ENCODE measurements around the gene GJD3.

Gene GJD3

DNA sequence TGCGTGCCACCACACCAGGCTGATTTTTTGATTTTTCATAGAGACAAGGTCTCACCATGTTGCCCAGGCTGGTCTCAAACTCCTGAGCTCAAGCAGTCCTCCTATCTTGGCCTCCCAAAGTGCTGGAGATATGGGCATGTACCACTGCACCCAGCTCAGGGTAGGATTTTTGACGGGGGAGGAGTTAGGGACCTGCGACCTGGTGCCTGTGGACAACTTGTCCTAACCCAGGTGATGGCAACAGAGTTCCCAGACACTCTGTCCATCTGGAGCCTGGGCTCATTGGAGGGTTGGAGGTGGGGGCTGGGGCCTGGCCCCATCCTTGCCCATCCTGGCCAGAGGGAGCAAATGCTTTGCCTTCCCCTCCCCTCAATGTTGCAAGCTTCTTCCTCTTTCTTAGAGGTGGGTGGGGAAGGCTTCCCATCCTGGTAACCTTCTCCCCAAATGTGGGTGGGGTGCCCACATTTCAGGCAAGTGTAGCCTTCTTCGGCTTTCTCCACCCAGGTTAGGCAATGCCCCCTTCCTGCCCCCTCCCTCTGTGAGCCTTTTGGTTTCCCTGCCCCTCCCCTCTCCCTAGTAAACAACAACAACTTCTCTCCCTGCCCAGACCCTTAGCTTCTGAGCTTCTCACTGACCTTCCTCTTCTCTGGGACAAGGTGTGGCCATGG, 30.6 kb downstream of the GJD3 start:
- Mint-ChIP-seq H3K4me1 (peaks cover 80% of the 10 kb centered on the region), H3K4me3 (peak overlapping the region; percentile 51), H3K36me3 (peaks cover 68% of the 10 kb centered on the region), H3K27me3 (no peaks in the 10 kb centered on the region), H3K27ac (peak overlapping the region; percentile 75), H3K9me3 (peaks cover 5% of the 10 kb centered on the region)
- DNase-seq = no peak
- CTCF ChIA-PET = interaction anchor here (2.0 kb wide), 1 partner anchor 21 kb away, joined by 7 read pairs; no protein-coding TSS in a partner anchor

DNA sequence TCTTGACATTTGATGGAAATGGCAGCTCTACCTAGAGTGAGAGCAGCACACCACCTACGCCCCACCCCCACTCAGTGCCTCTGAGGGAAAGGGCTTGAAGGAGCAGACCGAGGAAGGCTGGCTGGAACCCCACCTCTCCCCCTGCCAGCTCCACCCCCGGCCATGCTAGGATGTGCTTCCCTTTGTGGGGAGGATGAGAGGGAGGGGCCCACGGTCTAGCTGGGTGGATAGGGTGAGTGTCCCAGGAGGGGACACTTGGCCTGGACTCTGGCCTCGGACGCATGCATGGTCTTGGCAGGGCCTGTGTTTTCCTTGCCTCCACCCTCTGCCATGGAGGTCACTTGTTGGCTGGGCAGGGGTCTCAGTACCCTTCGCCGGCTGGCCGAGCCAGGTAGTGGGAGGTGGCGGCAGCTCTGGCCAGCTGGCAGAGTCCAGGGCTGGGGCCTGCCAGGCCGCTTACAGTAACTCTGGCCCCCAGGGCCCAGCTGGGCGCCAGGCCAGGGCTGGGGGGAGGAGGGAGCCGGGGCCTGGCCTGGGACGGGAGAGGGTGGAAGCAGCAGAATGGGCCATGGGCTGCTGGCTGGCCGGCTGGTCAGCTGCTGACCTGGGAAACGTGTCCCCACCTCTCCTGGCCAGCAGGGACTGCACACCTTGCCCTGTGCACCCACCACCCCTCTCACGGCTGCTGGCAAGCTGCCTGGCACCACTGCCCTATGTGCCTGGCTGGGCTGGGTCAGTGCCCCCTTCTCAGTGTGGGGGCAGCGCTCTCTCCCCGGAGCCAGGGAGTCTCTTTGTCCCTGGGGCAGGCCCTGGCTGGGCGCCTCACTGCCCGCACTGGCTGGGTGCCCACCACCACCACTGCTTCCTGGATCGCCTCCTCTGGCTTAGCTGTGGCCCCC, 32.5 kb downstream of the GJD3 start:
- H3K36me3 Mint-ChIP-seq = peaks cover 61% of the 10 kb centered on the region
- peaks cover 84% of the 10 kb centered on the region for H3K4me1 Mint-ChIP-seq
- peak overlapping the region; percentile 82 for H3K27ac Mint-ChIP-seq
- H3K27me3 Mint-ChIP-seq = no peaks in the 10 kb centered on the region
- H3K9me3 Mint-ChIP-seq = no peaks in the 10 kb centered on the region
- peak; percentile 50 for DNase-seq
- H3K4me3 Mint-ChIP-seq = no peak overlapping the region
- CTCF ChIA-PET = interaction anchor here (1.8 to 2.2 kb wide), 3 partner anchors 15 to 29 kb away, joined by 7 to 10 read pairs (median 7); no protein-coding TSS in a partner anchor

DNA sequence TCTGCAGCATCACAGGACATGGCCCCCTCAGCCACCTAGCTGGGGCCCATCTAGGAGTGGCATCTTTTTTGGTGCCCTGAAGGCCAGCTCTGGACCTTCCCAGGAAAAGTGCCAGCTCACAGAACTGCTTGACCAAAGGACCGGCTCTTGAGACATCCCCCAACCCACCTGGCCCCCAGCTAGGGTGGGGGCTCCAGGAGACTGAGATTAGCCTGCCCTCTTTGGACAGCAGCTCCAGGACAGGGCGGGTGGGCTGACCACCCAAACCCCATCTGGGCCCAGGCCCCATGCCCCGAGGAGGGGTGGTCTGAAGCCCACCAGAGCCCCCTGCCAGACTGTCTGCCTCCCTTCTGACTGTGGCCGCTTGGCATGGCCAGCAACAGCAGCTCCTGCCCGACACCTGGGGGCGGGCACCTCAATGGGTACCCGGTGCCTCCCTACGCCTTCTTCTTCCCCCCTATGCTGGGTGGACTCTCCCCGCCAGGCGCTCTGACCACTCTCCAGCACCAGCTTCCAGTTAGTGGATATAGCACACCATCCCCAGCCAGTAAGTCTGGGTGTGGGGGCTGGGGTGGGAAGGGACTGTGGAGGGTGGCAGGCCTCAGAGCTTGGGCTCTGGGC, 33.6 kb downstream of the GJD3 start:
- H3K36me3 Mint-ChIP-seq = peaks cover 58% of the 10 kb centered on the region
- H3K27me3 Mint-ChIP-seq = no peaks in the 10 kb centered on the region
- H3K4me1 Mint-ChIP-seq = peaks cover 91% of the 10 kb centered on the region
- no peak for DNase-seq
- no peaks in the 10 kb centered on the region for H3K9me3 Mint-ChIP-seq
- H3K27ac Mint-ChIP-seq = peak overlapping the region; percentile 75
- peak overlapping the region; percentile 49 for H3K4me3 Mint-ChIP-seq
- CTCF ChIA-PET = interaction anchor here (1.8 to 2.2 kb wide), 3 partner anchors 14 to 28 kb away, joined by 7 to 10 read pairs (median 7); no protein-coding TSS in a partner anchor

DNA sequence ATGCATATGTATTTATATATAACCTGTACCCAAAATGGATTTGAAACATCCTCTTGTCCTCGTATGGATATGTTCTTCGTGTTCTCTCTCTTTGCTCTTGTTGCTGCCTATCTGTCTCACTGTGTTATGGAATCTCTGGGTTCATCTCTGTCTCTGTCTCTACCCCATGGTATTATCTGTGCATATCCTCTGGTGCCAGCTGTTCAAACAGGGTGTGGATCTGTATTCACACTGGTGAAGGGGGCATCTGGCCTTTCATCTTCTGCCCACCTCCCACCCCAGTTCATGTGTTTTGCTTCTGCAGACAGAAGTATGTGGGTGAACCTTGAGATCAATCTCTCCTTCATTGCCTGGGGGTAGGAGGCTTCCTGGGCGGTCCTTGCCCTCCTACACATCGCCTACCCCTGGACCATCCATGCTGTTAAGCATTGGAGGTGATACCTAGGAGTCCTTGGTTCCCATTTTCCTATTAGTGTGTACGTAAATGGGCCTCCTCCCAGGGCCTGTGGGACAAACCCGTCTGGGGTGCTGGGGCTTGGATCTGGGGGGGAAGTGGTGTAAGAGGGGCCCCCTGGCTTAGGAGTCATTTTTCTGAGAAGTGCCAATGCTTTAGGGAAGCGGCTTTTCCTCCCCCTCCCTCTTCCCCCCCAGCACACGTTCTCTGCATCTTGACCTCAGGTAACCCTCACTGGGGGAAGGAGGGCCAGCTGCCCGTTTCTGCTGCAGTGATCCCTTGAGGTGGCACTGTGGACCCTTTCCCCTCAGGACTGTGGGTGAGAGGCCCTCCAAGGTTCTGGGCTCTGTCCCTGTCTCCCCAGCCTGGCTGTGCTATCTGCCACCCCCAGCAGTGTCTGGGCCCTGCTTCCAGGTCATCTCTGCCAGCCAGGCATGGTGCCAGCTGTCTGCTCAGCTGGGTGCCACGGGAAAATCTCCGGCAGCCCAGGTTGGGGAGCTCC, 34.4 kb downstream of the GJD3 start:
- H3K36me3 Mint-ChIP-seq = peaks cover 56% of the 10 kb centered on the region
- no peaks in the 10 kb centered on the region for H3K9me3 Mint-ChIP-seq
- peak; percentile 50 for DNase-seq

DNA sequence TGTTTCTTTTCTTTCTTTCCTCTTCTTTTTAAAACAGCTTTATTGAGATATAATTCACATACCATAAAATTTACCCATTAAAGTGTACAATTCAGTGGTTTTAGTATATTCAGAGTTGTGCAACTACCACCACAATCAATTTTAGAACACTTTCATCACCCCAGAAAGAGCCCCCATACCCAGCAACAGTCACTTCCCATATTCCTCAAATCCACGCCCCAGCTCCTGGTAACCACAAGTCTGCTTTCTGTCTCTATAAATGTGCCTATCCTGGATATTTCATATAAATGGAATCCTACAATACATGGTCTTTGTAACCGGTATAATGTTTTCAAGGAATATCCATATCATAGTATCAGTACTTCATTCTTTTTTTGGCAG, 36.2 kb downstream of the GJD3 start:
- no peak for DNase-seq
- CTCF ChIA-PET = interaction anchor here (1.2 to 4.6 kb wide), 6 partner anchors 10 to 26 kb away, joined by 3 to 20 read pairs (median 9); no protein-coding TSS in a partner anchor
- peak overlapping the region; percentile 76 for H3K27ac Mint-ChIP-seq
- H3K9me3 Mint-ChIP-seq = no peaks in the 10 kb centered on the region
- peaks cover 41% of the 10 kb centered on the region for H3K36me3 Mint-ChIP-seq
- no peaks in the 10 kb centered on the region for H3K27me3 Mint-ChIP-seq
- H3K4me3 Mint-ChIP-seq = peak overlapping the region; percentile 17
- H3K4me1 Mint-ChIP-seq = peaks cover 94% of the 10 kb centered on the region

More for the DNA sequence above, 34.4 kb downstream of the GJD3 start:
- Mint-ChIP-seq H3K27ac (peak overlapping the region; percentile 75), H3K27me3 (no peaks in the 10 kb centered on the region), H3K4me3 (peak overlapping the region; percentile 49), H3K4me1 (peaks cover 95% of the 10 kb centered on the region)
- CTCF ChIA-PET = interaction anchor here (1.1 to 2.2 kb wide), 4 partner anchors 13 to 27 kb away, joined by 3 to 10 read pairs (median 7); no protein-coding TSS in a partner anchor

DNA sequence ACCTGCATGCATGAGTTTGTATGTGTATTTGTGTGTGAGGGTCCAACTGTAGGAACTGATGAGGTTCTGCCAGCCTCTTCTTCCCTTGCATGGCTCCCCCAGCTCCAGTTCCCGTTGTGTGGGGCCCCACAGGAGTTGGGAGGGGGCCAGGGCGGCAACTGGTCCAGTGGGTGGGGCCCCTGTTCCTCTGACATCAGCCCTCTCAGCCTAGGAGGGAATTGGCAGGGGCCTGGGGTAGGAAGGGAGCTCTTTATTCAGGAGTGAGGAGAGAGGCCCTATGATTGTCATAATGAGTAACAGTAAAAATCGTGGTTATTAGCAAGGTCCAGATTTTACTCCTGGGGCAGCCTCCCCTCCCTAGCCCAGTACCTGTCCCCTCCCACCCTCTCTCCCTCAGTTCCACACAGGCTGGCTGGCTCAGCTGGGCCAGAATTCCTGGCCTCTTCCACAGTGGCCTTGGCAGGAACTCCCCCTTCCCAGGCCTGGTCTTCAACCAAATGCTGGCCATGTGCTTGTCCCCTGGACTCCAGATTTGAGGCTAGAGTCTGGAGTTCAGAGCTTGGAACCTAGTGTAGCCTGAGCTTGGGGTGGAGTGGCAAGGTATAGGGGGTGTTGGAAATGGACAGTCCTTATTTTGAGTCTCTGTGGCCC, 36.7 kb downstream of the GJD3 start:
- H3K9me3 Mint-ChIP-seq = no peaks in the 10 kb centered on the region
- peaks cover 94% of the 10 kb centered on the region for H3K4me1 Mint-ChIP-seq
- H3K27me3 Mint-ChIP-seq = no peaks in the 10 kb centered on the region
- H3K36me3 Mint-ChIP-seq = peaks cover 36% of the 10 kb centered on the region
- CTCF ChIA-PET = interaction anchor here (1.2 to 4.6 kb wide), 7 partner anchors 9 to 27 kb away, joined by 3 to 20 read pairs (median 9); no protein-coding TSS in a partner anchor
- DNase-seq = no peak
- H3K4me3 Mint-ChIP-seq = peak overlapping the region; percentile 71
- H3K27ac Mint-ChIP-seq = peak overlapping the region; percentile 91

DNA sequence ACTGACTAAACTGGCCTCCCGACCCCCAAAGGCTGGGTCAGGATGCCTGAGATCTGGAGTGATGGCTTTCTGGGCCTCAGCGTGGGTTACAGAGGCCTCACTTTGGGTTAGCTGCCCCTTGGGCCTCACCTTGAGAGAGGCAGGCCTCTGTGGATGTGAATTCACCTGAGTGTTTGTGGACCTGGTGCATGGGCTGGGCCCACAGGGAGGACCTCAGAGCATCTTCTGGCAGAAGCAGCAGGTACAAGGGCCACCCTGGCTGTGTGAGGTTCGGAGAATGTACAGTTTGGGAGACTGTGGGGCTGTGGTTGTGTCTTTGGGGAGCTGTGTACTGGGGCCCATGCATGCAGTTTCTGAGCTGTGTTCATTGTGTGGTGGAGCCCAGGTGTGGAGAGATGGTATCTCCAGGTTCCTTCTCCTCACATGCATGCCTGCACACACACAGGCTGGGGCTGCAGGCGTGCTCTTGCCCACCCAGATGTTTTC, 37.2 kb downstream of the GJD3 start:
- H3K27ac Mint-ChIP-seq = peak overlapping the region; percentile 91
- peak; percentile 49 for DNase-seq
- peaks cover 32% of the 10 kb centered on the region for H3K36me3 Mint-ChIP-seq
- CTCF ChIA-PET = interaction anchor here (1.2 to 4.6 kb wide), 7 partner anchors 9 to 28 kb away, joined by 3 to 20 read pairs (median 9); no protein-coding TSS in a partner anchor
- peaks cover 90% of the 10 kb centered on the region for H3K4me1 Mint-ChIP-seq
- no peaks in the 10 kb centered on the region for H3K27me3 Mint-ChIP-seq
- H3K4me3 Mint-ChIP-seq = peak overlapping the region; percentile 71
- no peaks in the 10 kb centered on the region for H3K9me3 Mint-ChIP-seq

DNA sequence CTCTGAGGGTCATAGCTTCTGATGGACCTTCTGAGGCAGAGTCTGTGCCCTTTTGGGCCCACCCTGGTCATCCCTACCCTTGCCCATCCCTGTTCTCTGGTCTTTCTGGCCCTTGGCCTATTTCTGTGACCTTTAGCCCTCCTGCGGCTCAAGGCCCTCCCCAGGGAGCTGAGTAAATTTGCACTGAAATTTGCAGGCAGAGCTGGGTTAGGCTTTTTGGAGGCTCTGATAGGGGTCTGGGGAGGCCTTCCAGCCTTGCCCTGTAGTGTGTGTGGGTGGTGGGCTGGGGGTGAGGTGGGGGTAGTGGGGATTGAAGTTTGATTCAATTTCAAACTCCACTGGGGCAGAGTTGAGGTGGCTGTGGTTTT, 37.7 kb downstream of the GJD3 start:
- no peak for DNase-seq
- Mint-ChIP-seq H3K27me3 (no peaks in the 10 kb centered on the region), H3K4me1 (peaks cover 90% of the 10 kb centered on the region), H3K4me3 (peak overlapping the region; percentile 71), H3K9me3 (no peaks in the 10 kb centered on the region), H3K27ac (peak overlapping the region; percentile 91), H3K36me3 (peaks cover 35% of the 10 kb centered on the region)
- CTCF ChIA-PET = interaction anchor here (1.5 to 4.6 kb wide), 7 partner anchors 8 to 28 kb away, joined by 3 to 20 read pairs (median 9); no protein-coding TSS in a partner anchor

DNA sequence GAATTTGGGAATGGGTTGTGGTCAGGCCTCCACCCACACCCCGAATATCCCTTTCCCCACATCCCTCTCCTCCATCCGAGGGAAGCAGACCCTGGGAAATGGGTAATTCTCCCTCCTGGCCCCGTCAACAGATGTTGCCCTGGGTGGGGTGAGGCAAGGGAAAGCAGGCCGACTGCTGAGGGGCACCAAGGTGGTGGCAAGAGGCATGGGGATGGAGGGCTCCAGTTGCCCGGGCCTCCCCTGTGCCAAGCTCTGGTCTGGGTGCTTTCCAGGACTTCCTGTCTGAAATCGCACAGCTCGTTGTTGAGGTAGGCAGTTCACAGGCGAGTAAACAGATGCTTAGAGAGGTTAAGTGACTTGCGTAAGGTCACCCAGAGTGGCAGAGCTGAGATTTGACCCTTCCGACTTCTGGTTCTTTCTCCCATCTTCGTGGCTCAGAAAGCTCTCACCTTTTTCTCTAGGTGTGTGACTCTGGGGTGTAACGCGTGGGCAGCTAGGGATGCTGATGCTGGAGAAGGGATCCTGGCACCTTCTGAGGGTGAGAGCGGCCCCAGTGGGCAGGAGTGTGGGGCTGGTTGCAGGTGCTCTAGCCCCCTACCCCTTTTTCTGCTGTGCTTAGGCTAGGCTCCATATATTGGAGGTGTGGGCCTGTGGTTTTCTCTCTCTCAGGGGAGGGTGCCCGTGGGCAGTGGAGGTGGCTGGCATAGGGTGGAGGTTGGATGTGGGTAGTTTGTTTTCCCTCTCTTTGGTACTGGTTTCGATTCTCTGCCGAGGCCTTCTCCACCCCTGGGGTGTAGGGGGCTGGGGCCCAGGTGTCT, 38.3 kb downstream of the GJD3 start:
- DNase-seq = peak; percentile 71
- CTCF ChIA-PET = interaction anchor here (1.5 to 4.6 kb wide), 7 partner anchors 9 to 29 kb away, joined by 3 to 20 read pairs (median 9); no protein-coding TSS in a partner anchor
- H3K4me3 Mint-ChIP-seq = peak overlapping the region; percentile 71
- H3K27ac Mint-ChIP-seq = peak overlapping the region; percentile 91
- H3K9me3 Mint-ChIP-seq = no peaks in the 10 kb centered on the region
- H3K36me3 Mint-ChIP-seq = peaks cover 34% of the 10 kb centered on the region
- no peaks in the 10 kb centered on the region for H3K27me3 Mint-ChIP-seq
- H3K4me1 Mint-ChIP-seq = peaks cover 87% of the 10 kb centered on the region

DNA sequence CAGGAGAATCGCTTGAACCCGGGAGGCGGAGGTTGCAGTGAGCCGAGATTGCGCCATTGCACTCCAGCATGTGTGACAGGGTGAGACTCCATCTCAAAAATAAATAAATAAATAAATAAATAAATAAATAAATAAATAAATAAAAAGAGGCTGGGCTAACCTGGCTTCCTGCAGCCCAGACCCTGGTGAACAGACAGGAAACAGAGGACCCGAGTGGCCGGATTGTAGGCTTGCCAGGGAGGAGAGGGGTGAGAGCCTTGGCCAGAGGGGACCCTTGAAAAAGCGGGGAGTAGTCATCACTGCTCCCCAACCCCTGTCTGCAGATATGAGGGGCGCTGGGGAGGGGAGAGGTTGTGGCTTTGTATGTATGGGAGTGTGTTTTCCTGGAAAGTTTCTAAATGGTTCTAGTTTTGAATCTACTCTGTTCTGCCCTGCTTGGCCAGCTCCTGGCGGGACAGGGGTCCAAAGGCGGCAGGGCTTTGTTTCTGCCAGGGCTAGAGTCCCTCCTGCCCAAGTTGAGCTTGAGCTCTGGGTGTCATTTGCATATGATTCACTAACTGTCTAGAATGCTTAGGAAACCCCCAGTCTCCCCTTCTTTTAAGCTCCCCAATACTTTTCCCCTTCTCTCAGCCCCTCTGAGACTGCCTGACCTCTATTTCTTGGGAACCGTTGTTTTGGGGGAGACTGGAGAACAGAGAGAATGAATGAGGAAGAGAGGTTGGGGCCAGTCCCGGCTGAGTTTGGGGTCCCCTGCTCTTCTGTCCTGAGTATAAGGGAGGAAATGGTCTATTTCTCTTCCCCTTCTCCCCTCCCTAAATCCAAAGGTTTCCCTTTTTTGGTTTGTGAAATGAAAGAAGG, 39.2 kb downstream of the GJD3 start:
- Mint-ChIP-seq H3K36me3 (peaks cover 33% of the 10 kb centered on the region), H3K4me1 (peaks cover 87% of the 10 kb centered on the region), H3K4me3 (peak overlapping the region; percentile 71), H3K27me3 (no peaks in the 10 kb centered on the region), H3K27ac (peak overlapping the region; percentile 91), H3K9me3 (no peaks in the 10 kb centered on the region)
- DNase-seq = peak; percentile 49
- CTCF ChIA-PET = interaction anchor here (1.2 to 4.6 kb wide), 7 partner anchors 8 to 29 kb away, joined by 3 to 20 read pairs (median 4); no protein-coding TSS in a partner anchor

Measured in activated naive CD4-positive, alpha-beta T cell treated with anti-CD3 and anti-CD28 coated beads, Interleukin-2, amount 10 ng/mL, durations not matched to agents 7 days and 5 days (primary cell).